T-helper 1 cell treated with Interleukin-12 subunit alpha and Interleukin-12 subunit beta and Interleukin-4 antibody, amounts not matched to agents 30 μg/mL and 1 μg/mL, for 36 hours (primary cell): ENCODE data around the gene CSMD2.

Experiments
- H3K27ac Mint-ChIP-seq: one replicate; pipeline ENCODE4 v1.8.0; 2021; ENCODE audit warnings: mild to moderate bottlenecking, mixed read lengths
- H3K27me3 Mint-ChIP-seq: one replicate; pipeline ENCODE4 v1.8.0; 2021; ENCODE audit warnings: low read depth, mixed read lengths
- H3K36me3 Mint-ChIP-seq: one replicate; pipeline ENCODE4 v1.8.0; 2021; ENCODE audit warnings: low read depth, mixed read lengths
- H3K4me1 Mint-ChIP-seq: one replicate; pipeline ENCODE4 v1.8.0; 2021; ENCODE audit warnings: low read depth, mixed read lengths
- H3K4me3 Mint-ChIP-seq: one replicate; pipeline ENCODE4 v1.8.0; 2021; ENCODE audit warnings: mild to moderate bottlenecking, moderate library complexity, mixed read lengths
- H3K9me3 Mint-ChIP-seq: one replicate; pipeline ENCODE4 v1.8.0; 2021; ENCODE audit warnings: mixed read lengths

Gene CSMD2

DNA sequence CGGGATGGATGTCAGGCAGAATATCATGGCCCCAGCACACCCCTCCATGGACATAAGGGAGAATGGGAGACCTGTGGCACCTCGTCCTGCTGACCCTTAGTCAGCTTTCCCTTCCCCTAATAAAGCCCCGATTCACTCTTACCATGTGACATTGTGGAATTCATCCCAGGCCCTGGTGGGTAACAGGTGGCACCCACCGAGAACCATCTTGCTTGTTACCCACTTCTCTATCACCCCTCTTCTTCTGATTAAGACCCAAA lies 32.9 kb downstream of the CSMD2 start:
- no peak overlapping the region for H3K4me3 Mint-ChIP-seq
- no peaks in the 10 kb centered on the region for H3K4me1 Mint-ChIP-seq
- H3K9me3 Mint-ChIP-seq = no peaks in the 10 kb centered on the region
- no peak overlapping the region for H3K27ac Mint-ChIP-seq
- no peaks in the 10 kb centered on the region for H3K27me3 Mint-ChIP-seq
- no peaks in the 10 kb centered on the region for H3K36me3 Mint-ChIP-seq

DNA sequence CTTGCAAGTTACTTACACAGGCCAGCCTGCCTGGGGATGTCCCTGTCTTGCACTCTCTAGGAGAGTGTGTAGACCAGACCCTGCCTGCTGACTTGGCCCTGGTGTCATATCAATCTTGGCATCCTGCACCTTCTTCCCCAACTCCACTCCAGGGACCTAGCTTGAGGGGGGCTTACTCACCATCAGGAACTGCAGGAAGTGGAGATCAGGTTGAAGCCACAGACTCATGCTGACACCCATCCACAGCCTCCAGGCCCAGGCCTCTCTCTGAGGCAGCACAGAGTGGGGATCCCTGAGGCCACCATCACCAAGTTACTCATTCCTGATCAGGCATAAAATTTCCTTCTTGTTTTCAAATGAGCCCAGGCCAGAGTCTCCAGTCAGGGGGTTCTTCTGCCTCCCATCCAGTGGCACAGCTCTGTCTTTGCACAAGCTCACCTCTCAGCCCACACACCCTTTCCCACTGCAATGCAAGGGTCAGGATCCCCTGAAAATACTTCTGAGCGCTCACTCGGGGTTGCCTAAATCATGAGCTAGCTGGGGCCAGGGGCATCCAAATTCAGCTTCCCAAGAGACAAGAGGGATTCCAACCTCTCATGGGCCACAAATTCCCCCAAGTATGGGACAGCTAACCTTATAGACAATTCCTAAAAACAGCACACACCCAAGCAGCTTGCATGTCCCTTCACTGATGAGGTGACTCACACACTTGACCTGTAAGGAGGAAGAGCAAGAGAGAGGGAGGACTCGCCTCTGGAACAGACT lies 33.5 kb downstream of the CSMD2 start:
- H3K4me1 Mint-ChIP-seq = no peaks in the 10 kb centered on the region
- no peaks in the 10 kb centered on the region for H3K9me3 Mint-ChIP-seq
- H3K36me3 Mint-ChIP-seq = no peaks in the 10 kb centered on the region
- no peak overlapping the region for H3K27ac Mint-ChIP-seq
- H3K4me3 Mint-ChIP-seq = no peak overlapping the region
- no peaks in the 10 kb centered on the region for H3K27me3 Mint-ChIP-seq

DNA sequence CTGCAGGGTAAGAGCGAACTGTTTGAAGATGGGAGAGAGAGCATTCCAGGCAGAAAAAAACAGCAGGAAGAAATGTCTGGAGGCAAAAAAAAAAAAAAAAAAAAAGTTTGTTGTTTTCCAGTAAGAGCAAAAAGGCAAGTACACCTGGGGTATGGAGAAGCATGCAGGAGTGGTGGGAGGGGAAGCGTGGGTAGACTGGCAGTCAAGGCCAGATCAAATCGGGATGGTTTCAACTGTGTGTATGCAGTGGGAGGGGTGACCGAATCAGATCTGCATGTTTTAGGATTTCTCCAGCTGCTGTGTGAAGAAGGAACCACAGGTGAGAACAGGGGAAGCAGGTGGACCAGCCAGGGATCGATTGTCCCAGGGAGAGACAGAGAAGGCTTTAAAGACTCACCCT lies 34.7 kb downstream of the CSMD2 start:
- H3K4me3 Mint-ChIP-seq = no peak overlapping the region
- H3K9me3 Mint-ChIP-seq = no peaks in the 10 kb centered on the region
- H3K4me1 Mint-ChIP-seq = no peaks in the 10 kb centered on the region
- no peaks in the 10 kb centered on the region for H3K27me3 Mint-ChIP-seq
- H3K27ac Mint-ChIP-seq = no peak overlapping the region
- H3K36me3 Mint-ChIP-seq = no peaks in the 10 kb centered on the region

DNA sequence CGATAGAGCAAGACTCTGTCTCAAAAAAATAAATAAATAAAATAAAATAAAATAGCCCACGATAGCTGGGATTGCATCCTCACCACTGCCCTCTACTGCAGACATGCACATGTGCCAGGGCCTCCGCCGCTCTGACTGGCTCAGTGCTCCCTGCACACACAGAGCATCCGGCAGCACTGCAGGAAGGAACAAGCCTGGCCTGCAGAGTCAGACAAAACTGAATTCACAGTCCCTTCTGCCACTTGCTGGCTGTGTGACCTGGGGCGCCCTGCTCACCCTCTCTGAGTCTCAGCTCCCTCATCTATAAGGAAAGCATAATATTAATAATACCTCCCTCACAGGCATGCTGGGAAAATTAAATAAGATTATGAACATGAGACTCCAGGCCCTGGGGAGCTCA lies 35.4 kb downstream of the CSMD2 start:
- Mint-ChIP-seq H3K27ac (no peak overlapping the region), H3K36me3 (no peaks in the 10 kb centered on the region), H3K27me3 (no peaks in the 10 kb centered on the region), H3K4me1 (no peaks in the 10 kb centered on the region), H3K4me3 (no peak overlapping the region), H3K9me3 (no peaks in the 10 kb centered on the region)

DNA sequence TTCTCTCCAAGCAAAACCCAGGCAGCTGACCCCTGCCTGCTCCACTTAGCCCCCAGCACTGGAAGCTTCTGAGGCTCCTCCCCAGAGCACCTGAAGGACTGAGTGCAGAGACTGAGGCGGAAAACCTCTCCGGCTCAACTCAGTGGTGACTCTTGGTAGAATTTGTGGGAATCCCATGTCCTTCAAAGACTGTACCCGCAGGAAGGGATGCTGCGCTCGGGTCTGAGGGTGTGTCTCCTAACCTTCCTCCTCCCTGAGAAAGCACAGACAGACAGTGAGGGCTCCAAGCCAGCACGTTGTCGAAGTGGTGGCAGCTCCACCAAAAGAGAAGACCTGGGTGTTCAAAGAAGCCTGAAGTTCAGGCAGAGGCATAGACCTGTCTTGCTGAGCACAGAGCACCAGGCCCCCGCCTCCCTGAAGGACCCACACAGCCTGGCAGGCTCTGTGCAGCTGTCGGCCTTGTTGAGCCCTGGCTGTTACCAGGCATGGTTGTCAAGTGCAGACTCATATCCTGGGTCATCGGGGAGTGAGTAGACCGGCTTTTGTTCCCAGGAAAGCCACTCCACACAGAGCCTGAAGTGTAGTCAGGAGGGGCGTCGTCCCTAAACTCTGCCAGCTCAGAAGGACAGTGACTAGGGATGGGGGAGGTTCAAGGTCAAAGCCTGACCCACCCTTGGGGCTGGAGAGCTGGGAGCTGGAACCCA lies 36.7 kb downstream of the CSMD2 start:
- H3K4me1 Mint-ChIP-seq = no peaks in the 10 kb centered on the region
- no peak overlapping the region for H3K4me3 Mint-ChIP-seq
- H3K27me3 Mint-ChIP-seq = no peaks in the 10 kb centered on the region
- no peak overlapping the region for H3K27ac Mint-ChIP-seq
- no peaks in the 10 kb centered on the region for H3K9me3 Mint-ChIP-seq
- no peaks in the 10 kb centered on the region for H3K36me3 Mint-ChIP-seq

DNA sequence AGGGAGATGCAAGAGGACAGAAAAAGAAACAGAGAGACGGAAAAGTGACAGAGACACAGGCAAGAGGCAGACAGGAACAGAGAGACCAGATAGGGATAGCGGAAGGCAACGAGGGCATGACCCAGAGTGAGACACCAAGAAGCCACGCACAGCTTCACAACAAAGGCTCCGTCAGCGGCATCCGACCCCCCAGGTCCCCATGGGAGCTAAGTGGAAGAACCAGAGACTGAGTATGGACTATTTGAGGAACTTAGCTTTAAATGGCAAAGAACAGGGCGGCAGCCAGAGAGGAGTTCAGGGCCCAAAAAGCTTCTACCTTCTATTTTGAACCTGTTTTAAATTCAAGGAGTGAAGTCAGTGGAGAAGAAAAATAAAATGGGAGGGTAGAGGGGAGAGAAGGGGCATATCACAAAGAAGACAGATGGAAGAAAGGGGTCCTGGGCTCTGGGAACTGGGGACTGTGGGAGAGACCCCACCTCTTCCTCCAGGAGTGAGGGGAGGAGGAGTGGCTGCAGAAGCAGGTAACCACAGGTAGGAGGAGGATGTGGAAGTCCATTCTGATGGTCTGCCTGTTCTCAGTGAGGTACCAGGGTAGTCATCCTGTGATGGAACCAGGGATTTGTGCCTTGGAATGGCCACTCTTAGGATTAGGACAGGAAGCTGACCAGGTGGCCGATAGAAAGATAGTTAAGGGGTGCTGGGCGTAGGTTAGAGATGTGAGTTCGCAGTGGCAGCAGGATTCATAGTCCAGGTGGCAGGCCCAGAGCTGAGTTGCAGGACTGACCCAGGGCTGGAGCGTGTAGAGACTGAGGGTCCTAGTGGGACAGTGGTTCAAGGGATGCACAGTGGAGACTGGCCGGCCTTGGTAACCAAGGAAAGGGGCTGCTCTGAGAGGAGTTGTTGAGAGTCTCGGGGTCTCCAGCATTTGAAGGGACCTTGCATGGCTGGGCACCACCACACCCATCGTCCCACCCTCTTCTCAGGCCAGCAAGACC lies 37.7 kb downstream of the CSMD2 start:
- H3K4me3 Mint-ChIP-seq = no peak overlapping the region
- no peak overlapping the region for H3K27ac Mint-ChIP-seq
- no peaks in the 10 kb centered on the region for H3K36me3 Mint-ChIP-seq
- H3K4me1 Mint-ChIP-seq = no peaks in the 10 kb centered on the region
- no peaks in the 10 kb centered on the region for H3K27me3 Mint-ChIP-seq
- no peaks in the 10 kb centered on the region for H3K9me3 Mint-ChIP-seq

DNA sequence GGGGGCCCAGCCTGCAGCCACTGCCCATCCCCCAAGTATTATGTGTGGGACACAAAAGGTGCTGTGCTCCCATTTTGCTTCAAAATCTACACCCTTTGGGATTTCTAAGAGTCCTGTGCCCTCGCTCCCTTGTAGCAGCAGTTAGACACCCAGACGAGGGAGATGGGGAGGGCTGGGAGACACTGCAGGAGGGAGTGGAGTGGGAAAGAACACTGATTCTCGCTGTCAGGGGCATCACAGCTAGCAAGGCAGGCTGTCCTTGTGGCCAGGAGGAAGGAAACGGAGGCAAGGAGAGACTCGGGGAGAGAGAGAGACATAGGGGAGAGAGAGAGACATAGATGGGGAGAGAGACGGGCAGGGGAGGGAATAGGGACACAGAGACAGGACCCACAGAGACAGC lies 38.5 kb downstream of the CSMD2 start:
- Mint-ChIP-seq H3K4me1 (no peaks in the 10 kb centered on the region), H3K27ac (no peak overlapping the region), H3K27me3 (no peaks in the 10 kb centered on the region)

DNA sequence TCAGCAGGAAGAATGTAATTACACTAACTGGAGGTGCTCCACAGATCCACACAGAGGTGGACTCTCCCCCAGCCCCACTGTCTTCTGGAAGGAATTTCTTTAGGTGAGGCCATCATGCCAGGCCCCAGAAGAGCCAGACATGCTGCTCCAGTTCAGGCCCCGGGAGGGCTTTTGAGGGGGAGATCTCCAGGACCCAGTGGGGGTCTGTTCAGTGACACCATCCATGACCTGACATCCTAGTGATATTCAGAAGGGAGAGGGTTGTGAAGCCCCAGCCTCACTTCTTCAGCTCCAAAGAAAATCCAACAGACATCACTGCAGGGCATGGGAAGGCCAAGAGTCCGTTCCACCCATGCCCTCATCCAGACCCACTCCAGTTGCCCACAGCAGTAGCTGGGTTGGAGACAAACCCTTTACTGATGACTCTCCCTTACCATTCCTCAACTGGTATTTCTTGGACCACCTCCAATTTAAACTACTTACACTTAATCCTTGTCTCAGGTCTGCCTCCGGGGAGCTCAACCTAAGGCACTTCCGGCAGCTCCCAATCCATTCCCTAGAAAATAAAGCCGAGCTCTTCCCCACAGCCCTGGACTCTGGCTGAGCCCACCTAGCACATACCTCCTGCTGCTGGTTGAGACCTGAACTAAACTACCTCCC lies 39.2 kb downstream of the CSMD2 start:
- no peaks in the 10 kb centered on the region for H3K36me3 Mint-ChIP-seq
- no peak overlapping the region for H3K4me3 Mint-ChIP-seq
- no peaks in the 10 kb centered on the region for H3K27me3 Mint-ChIP-seq
- H3K4me1 Mint-ChIP-seq = no peaks in the 10 kb centered on the region
- no peak overlapping the region for H3K27ac Mint-ChIP-seq
- H3K9me3 Mint-ChIP-seq = no peaks in the 10 kb centered on the region

More for the DNA sequence above, 38.5 kb downstream of the CSMD2 start:
- Mint-ChIP-seq H3K9me3 (no peaks in the 10 kb centered on the region), H3K4me3 (no peak overlapping the region), H3K36me3 (no peaks in the 10 kb centered on the region)

DNA sequence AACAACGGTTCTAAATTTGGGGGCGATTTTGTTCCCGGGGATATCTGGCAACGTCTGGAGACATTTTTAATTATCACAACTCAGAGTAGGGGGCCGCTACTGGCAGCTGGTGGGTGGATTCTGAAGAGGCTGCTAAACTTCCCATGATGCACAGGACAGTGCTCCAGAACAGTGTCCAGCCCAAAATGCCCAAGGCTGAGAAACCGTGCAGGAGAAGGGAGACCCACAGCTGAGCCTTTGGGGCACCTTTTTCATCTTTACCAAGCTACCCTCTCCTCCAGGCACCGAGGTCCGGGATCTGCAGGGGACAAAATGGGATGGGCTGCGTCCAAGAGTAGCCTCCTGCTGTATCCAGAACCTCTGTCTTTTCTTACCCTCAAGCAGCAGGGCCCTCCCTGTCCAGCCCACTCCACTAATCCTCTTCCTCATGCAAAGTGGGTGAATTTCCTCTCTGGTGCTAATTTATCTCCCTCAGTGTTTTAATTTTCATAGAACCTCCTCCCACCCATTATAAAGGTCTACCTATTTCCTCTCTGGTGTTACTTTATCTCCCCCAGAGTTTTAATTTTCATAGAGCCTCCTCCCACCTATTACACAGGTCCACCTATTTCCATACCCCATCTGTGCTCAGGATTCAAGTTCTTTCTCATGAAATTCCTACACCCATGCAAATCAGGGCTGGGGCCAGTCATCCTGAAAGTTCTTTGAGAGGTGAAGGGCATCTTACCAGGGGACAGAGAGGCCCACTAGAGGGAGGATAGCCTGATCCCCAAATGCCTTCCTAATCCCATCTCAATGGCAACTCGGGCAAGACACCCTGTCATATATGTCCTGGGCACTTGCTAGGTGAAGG lies 42.7 kb downstream of the CSMD2 start:
- Mint-ChIP-seq H3K4me3 (no peak overlapping the region), H3K36me3 (no peaks in the 10 kb centered on the region), H3K27ac (no peak overlapping the region), H3K27me3 (no peaks in the 10 kb centered on the region), H3K9me3 (no peaks in the 10 kb centered on the region), H3K4me1 (no peaks in the 10 kb centered on the region)

DNA sequence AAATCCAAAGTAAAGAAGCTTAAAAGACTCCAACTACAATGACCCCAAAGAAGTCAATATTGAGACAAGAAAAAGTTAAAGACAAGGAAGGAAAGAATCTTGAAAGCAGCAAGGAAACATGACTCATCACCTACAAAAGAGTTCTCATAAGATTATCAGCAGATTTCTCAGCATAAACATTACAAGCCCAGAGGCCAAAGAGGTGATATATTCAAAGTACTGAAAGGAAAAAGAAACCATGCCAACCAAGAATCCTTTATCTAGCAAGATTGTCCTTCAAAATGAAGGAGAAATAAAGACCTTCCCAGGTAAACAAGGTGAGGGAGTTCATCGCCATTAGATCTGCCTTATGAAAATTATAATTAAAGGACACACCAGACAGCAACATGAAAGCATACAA lies 49.8 kb downstream of the CSMD2 start:
- Mint-ChIP-seq H3K9me3 (peaks cover 8% of the 10 kb centered on the region), H3K4me3 (no peak overlapping the region), H3K27me3 (no peaks in the 10 kb centered on the region), H3K36me3 (no peaks in the 10 kb centered on the region), H3K4me1 (no peaks in the 10 kb centered on the region), H3K27ac (no peak overlapping the region)

DNA sequence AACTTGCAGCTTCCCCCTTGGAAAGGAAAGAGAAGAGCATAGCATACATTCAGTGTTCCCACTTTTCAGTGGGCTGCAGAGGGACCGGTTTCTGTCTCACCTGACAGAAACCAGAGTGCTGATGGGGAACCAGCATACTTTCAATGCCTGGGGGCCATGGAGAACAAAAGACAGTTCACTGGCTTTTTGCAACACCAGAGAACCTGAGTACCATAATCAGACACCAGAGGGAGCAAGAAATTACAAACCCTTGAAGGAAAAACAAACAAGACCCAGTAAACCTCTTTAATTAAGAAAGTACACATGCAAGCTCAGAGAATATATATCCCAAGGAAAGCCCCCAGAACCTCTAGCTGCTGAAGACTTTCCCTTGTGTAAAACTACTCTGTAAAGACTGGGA lies 51.1 kb downstream of the CSMD2 start:
- H3K27me3 Mint-ChIP-seq = no peaks in the 10 kb centered on the region
- H3K4me1 Mint-ChIP-seq = no peaks in the 10 kb centered on the region
- peaks cover 8% of the 10 kb centered on the region for H3K9me3 Mint-ChIP-seq
- no peak overlapping the region for H3K27ac Mint-ChIP-seq
- H3K36me3 Mint-ChIP-seq = no peaks in the 10 kb centered on the region
- H3K4me3 Mint-ChIP-seq = no peak overlapping the region

DNA sequence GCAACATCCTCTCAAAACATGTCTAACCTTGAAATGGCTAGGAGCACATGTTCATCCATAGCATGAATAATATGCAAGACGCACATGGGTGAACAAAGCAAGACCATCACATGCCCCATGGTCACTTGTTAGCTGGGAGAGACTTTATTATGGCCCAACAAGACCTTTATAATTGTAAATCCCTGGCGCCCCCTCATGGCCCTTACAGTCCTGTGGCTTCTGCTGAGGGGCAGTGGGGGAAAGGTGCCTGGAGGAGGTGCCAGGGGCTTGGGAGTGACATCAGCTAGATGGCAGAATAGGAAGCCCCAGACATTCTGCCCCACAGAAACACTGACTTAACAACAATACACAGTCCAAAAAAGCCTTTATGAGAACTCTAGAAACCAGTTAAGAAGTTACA lies 51.7 kb downstream of the CSMD2 start:
- Mint-ChIP-seq H3K27me3 (no peaks in the 10 kb centered on the region), H3K4me1 (no peaks in the 10 kb centered on the region), H3K27ac (no peak overlapping the region), H3K4me3 (no peak overlapping the region), H3K9me3 (peaks cover 8% of the 10 kb centered on the region), H3K36me3 (no peaks in the 10 kb centered on the region)

DNA sequence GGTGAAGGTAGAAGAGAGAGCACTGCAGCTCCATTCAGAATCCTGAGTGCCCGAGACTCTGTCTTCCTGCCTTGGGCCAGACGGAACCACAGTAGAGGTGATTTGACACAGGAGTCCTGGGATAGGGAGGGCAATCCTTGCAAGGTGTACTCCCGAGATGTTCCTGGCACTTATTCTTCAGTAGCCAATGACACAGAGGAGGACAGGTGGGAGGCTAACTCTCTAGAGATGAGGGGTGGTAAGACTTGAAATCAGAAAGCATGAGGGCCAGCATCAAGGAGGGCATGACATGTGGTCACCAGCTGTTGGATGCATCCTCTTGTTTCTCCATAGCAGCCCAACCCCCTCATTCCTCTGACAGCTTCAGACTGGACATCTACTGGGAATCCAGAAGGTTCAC lies 56.3 kb downstream of the CSMD2 start:
- Mint-ChIP-seq H3K9me3 (no peaks in the 10 kb centered on the region), H3K27ac (no peak overlapping the region), H3K36me3 (no peaks in the 10 kb centered on the region), H3K4me3 (no peak overlapping the region), H3K4me1 (no peaks in the 10 kb centered on the region), H3K27me3 (no peaks in the 10 kb centered on the region)

DNA sequence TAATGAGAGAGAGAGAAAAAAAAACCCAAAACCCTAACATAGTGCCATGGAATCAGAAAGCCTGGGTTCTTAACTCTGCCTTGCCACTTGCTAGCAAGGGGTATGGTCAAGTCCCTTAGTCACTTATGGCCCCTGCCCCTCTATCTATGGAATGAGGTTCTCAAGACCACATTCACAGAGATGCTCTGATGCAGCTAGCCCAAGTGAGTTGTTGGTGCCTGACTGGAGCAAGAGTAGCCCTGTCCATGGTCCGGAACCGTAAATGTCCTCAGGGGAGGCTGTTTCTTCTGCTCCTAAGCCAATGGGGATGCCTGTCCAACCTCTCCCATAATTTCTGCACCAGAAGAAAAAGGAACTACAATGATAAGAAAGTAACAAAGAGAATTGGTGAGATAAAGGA lies 56.8 kb downstream of the CSMD2 start:
- H3K4me3 Mint-ChIP-seq = no peak overlapping the region
- H3K36me3 Mint-ChIP-seq = no peaks in the 10 kb centered on the region
- no peak overlapping the region for H3K27ac Mint-ChIP-seq
- no peaks in the 10 kb centered on the region for H3K27me3 Mint-ChIP-seq
- no peaks in the 10 kb centered on the region for H3K9me3 Mint-ChIP-seq
- no peaks in the 10 kb centered on the region for H3K4me1 Mint-ChIP-seq
